ENCODE data around the gene TPM3.

Gene TPM3

GRCh38 chr1:154199563-154199879 is 7.6 kb upstream of the TPM3 start:
- Histone ChIP-seq H3K4me2 (ENCODE audit: low read length) (peak overlapping the region; percentile 62), H3K27me3 (ENCODE audit: control insufficient read depth, insufficient read depth, low read length) (peaks cover 7% of the 10 kb centered on the region), H3K9me3 (replicated peaks; ENCODE audit: low read length) (no peaks in the 10 kb centered on the region), H3K36me3 (ENCODE audit: insufficient read depth, low read length) (no peaks in the 10 kb centered on the region), H3K4me3 (ENCODE audit: low read length) (no peak overlapping the region), H3K4me1 (ENCODE audit: control insufficient read depth, insufficient read depth, low read length) (peaks cover 4% of the 10 kb centered on the region), H3K9ac (ENCODE audit: low read depth, low read length) (no peak overlapping the region)

DNA sequence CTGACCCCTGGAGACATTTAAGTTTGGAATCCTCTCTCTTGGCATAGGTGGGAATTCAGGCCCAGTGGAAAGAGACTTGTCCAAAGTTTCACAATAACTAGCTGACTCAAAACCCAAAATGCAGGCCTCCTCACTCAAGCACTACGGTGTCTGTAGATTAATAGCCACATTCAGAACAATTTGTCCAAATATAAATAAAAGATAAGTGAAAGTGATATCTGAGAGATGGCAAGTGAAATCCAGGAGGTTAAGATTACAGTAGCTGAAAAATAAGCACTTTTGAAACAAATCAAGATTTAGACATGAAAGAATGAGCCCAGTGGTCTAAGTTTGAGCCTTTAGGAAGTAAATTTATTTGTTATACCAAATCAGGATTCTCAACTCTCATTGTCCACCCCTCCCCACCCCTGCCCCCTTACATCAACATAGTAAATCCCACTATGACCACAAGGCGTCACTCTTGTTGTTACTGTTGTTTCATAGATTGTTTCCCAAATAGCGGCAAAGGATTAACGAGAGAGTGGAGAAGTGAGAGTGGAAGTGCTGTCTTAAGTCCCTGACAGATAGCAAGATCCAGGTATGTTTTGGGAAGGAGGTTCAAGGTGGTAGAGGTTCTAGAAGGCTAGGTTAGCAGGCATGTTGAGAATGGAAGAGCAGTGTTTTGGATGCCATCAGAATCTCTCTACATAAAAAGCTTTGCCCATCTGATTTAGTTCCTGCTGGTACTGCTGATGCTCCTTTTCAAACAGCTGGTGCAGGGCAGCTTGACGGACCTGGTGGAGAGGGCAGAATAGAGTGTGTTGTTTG is 7.1 kb upstream of the TPM3 start:
- Histone ChIP-seq H3K4me3 (ENCODE audit: low read length) (peak overlapping the region; percentile 23), H3K4me1 (ENCODE audit: control insufficient read depth, insufficient read depth, low read length) (peaks cover 4% of the 10 kb centered on the region)

DNA sequence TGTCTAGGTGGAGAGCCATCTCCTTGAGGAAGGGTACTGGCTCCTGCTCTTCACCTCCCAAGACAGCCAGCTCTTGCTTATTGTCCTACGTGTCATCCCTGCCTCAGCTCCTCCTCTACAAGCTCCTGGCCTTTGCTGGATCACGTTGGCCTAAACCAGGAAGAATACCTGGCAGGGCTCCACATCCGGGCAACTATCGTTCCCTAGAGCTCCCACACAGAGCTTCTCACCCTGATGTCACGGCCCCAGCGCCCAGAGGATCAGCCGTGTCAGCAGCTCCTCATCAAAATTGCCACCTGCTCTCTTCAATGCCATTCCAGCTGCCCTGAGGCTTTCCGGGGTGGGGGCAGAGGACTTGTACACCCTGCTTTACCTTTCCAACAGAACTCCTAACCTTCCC is 1.9 kb upstream of the TPM3 start:
- no peak overlapping the region for H3K4me2 ChIP-seq (ENCODE audit: low read length)
- no peaks in the 10 kb centered on the region for H3K9me3 ChIP-seq (replicated peaks; ENCODE audit: low read length)
- H3K4me3 ChIP-seq (ENCODE audit: low read length), result no peak overlapping the region
- no peaks in the 10 kb centered on the region for H3K36me3 ChIP-seq (ENCODE audit: insufficient read depth, low read length)
- peaks cover 30% of the 10 kb centered on the region for H3K27me3 ChIP-seq (ENCODE audit: control insufficient read depth, insufficient read depth, low read length)
- H3K4me1 ChIP-seq (ENCODE audit: control insufficient read depth, insufficient read depth, low read length), result peaks cover 16% of the 10 kb centered on the region
- no peak overlapping the region for H3K9ac ChIP-seq (ENCODE audit: low read depth, low read length)

More for the DNA sequence above, 7.1 kb upstream of the TPM3 start:
- Histone ChIP-seq H3K27me3 (ENCODE audit: control insufficient read depth, insufficient read depth, low read length) (peaks cover 10% of the 10 kb centered on the region), H3K9me3 (replicated peaks; ENCODE audit: low read length) (no peaks in the 10 kb centered on the region), H3K36me3 (ENCODE audit: insufficient read depth, low read length) (no peaks in the 10 kb centered on the region), H3K4me2 (ENCODE audit: low read length) (peak overlapping the region; percentile 62), H3K9ac (ENCODE audit: low read depth, low read length) (no peak overlapping the region)

DNA sequence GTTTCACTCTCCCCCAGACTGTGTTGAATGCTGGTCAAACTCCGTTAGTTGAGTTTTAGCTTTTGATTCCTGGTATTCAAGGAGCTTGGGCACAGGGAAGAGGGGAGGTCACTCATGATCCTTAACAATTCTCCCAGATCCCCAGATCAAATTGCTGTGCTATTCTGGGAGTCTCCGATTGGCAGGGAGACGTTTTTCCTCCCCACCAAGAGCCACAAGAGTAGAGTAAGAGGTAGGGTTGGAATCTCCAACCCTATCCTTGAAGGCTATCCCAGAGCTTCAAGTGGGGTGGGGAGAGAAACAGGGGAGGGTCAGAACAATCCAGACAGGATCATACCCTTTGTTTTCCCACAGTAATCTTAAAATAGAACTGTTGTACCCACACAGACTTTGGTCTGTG is 576 bp upstream of the TPM3 start:
- no peaks in the 10 kb centered on the region for H3K36me3 ChIP-seq (ENCODE audit: insufficient read depth, low read length)
- H3K4me1 ChIP-seq (ENCODE audit: control insufficient read depth, insufficient read depth, low read length), result peaks cover 16% of the 10 kb centered on the region
- no peak overlapping the region for H3K4me3 ChIP-seq (ENCODE audit: low read length)
- H3K27me3 ChIP-seq (ENCODE audit: control insufficient read depth, insufficient read depth, low read length), result peaks cover 33% of the 10 kb centered on the region
- no peak overlapping the region for H3K9ac ChIP-seq (ENCODE audit: low read depth, low read length)
- H3K4me2 ChIP-seq (ENCODE audit: low read length), result no peak overlapping the region
- H3K9me3 ChIP-seq (replicated peaks; ENCODE audit: low read length), result no peaks in the 10 kb centered on the region

DNA sequence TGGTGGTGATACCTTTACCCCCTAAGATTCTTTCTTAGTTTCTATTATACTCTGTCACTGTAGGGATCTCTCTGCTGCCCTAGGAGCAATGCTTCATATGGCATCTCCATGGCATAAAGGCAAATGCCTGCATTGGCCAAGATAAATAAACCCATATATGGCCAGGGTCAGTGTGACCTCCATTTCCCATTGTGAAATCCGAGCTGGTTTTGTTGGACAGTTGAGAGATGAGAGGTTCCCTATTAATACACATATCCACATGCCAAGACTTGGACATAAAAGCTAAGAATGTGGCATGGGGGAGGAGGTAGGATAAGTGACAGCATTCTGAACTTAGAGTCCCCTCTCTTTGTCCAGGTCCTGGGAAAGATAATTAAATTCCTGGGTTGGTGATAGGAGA is 1.4 kb downstream of the TPM3 start:
- Histone ChIP-seq H3K9me3 (replicated peaks; ENCODE audit: low read length) (no peaks in the 10 kb centered on the region), H3K27me3 (ENCODE audit: control insufficient read depth, insufficient read depth, low read length) (peaks cover 33% of the 10 kb centered on the region), H3K36me3 (ENCODE audit: insufficient read depth, low read length) (no peaks in the 10 kb centered on the region), H3K9ac (ENCODE audit: low read depth, low read length) (no peak overlapping the region), H3K4me2 (ENCODE audit: low read length) (peak overlapping the region; percentile 32), H3K4me3 (ENCODE audit: low read length) (no peak overlapping the region), H3K4me1 (ENCODE audit: control insufficient read depth, insufficient read depth, low read length) (peaks cover 16% of the 10 kb centered on the region)

DNA sequence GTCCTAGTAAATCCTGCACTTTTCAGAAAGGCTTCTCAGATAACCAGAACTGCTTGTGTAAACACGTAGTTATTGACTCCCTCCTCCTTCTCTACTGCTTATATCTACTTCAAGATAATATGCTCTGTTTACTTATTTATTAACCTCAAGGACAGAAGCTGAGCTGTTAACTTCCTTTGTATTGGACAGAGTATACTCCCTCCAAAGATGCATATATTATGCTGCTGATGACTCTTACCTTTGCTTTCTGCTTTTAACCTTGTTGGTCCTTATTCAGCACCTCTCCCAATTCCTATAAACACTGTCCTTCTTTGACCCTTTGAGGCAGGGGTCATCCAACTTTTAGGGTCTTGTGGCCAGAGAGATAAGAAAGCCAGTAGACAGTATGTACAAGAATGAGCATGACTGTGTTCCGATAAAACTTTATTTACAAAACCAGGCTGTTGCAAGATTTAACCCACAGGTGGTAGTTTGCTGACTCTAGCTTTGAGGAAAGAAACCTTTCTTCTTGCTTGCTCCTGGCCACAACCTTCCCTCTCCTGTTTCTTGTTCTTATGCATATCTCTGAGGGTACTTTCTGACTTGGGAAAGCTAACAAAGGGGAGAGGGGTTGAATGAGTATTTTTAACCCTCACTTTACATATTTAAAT is 4.9 kb downstream of the TPM3 start:
- Histone ChIP-seq H3K4me3 (ENCODE audit: low read length) (no peak overlapping the region), H3K4me1 (ENCODE audit: control insufficient read depth, insufficient read depth, low read length) (peaks cover 19% of the 10 kb centered on the region), H3K27me3 (ENCODE audit: control insufficient read depth, insufficient read depth, low read length) (peaks cover 10% of the 10 kb centered on the region), H3K9ac (ENCODE audit: low read depth, low read length) (no peak overlapping the region), H3K36me3 (ENCODE audit: insufficient read depth, low read length) (no peaks in the 10 kb centered on the region), H3K4me2 (ENCODE audit: low read length) (no peak overlapping the region), H3K9me3 (replicated peaks; ENCODE audit: low read length) (no peaks in the 10 kb centered on the region)

- no peak overlapping the region for H3K9ac ChIP-seq (ENCODE audit: low read depth, low read length)
- no peak overlapping the region for H3K4me3 ChIP-seq (ENCODE audit: low read length)
- H3K36me3 ChIP-seq (ENCODE audit: insufficient read depth, low read length), result no peaks in the 10 kb centered on the region
These were observed 5.7 kb downstream of the TPM3 start for GRCh38 chr1:154186177-154186576.

GRCh38 chr1:154183046-154183915 is 8.6 kb downstream of the TPM3 start:
- Histone ChIP-seq H3K9me3 (replicated peaks; ENCODE audit: low read length) (no peaks in the 10 kb centered on the region), H3K9ac (ENCODE audit: low read depth, low read length) (peak overlapping the region; percentile 95), H3K27me3 (ENCODE audit: control insufficient read depth, insufficient read depth, low read length) (peaks cover 3% of the 10 kb centered on the region), H3K4me2 (ENCODE audit: low read length) (peak overlapping the region; percentile 77), H3K4me3 (ENCODE audit: low read length) (peak overlapping the region; percentile 97), H3K36me3 (ENCODE audit: insufficient read depth, low read length) (peaks cover 19% of the 10 kb centered on the region), H3K4me1 (ENCODE audit: control insufficient read depth, insufficient read depth, low read length) (peaks cover 35% of the 10 kb centered on the region)

More at GRCh38 chr1:154186177-154186576, 5.7 kb downstream of the TPM3 start:
- no peak overlapping the region for H3K4me2 ChIP-seq (ENCODE audit: low read length)
- peaks cover 22% of the 10 kb centered on the region for H3K4me1 ChIP-seq (ENCODE audit: control insufficient read depth, insufficient read depth, low read length)
- peaks cover 3% of the 10 kb centered on the region for H3K27me3 ChIP-seq (ENCODE audit: control insufficient read depth, insufficient read depth, low read length)
- no peaks in the 10 kb centered on the region for H3K9me3 ChIP-seq (replicated peaks; ENCODE audit: low read length)

DNA sequence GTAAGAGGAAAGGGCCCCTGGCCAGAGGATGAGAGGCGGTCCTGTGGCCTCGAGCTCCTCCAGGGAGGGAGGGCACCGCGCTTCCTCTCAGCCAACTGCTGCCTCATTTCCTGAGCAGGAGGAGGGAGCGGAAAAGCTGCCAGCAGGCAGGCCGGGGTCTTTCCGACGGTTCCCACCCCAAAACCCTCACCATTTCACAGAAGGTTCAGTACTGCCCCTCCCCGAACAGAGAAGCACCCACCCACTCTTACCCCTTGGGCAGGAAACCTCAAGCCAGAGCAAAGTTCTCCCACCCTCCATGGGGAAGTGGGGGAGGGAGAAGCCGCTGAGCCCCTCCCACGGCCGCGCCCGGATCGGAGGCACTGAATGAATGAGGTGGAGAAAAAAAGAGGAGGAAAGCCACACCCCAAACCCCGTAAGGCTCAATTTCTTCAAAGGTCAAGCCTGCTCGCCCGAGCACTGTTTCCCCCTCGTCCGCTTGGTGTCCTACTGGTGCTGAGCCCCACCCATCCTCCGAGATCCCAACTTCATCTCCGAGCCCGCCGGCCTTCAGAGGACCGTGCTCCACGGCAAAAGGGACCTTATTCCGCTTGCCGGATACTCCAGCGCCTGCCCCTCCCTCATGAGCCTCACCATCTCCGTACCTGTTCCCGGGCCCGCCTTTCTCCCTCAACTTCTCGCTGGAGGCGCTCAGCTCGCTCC is 9.4 kb downstream of the TPM3 start:
- H3K4me1 ChIP-seq (ENCODE audit: control insufficient read depth, insufficient read depth, low read length), result peaks cover 43% of the 10 kb centered on the region
- H3K27me3 ChIP-seq (ENCODE audit: control insufficient read depth, insufficient read depth, low read length), result no peaks in the 10 kb centered on the region
- H3K36me3 ChIP-seq (ENCODE audit: insufficient read depth, low read length), result peaks cover 27% of the 10 kb centered on the region
- no peaks in the 10 kb centered on the region for H3K9me3 ChIP-seq (replicated peaks; ENCODE audit: low read length)
- peak overlapping the region; percentile 97 for H3K4me3 ChIP-seq (ENCODE audit: low read length)
- H3K9ac ChIP-seq (ENCODE audit: low read depth, low read length), result peak overlapping the region; percentile 95
- H3K4me2 ChIP-seq (ENCODE audit: low read length), result peak overlapping the region; percentile 77

- Histone ChIP-seq H3K9ac (ENCODE audit: low read depth, low read length) (peak overlapping the region; percentile 95), H3K27me3 (ENCODE audit: control insufficient read depth, insufficient read depth, low read length) (no peaks in the 10 kb centered on the region), H3K36me3 (ENCODE audit: insufficient read depth, low read length) (peaks cover 32% of the 10 kb centered on the region), H3K9me3 (replicated peaks; ENCODE audit: low read length) (no peaks in the 10 kb centered on the region), H3K4me1 (ENCODE audit: control insufficient read depth, insufficient read depth, low read length) (peaks cover 49% of the 10 kb centered on the region), H3K4me2 (ENCODE audit: low read length) (peak overlapping the region; percentile 77), H3K4me3 (ENCODE audit: low read length) (peak overlapping the region; percentile 97)
These were observed 10.0 kb downstream of the TPM3 start for GRCh38 chr1:154181944-154182343.

Data from skeletal muscle satellite cell (primary cell).